ENCODE data around the gene CCR7. TPM values are rescaled to one million over a fixed set of nuclear protein-coding genes. Genes with fewer than 3 reads are reported as not detected.

Gene CCR7, protein sequence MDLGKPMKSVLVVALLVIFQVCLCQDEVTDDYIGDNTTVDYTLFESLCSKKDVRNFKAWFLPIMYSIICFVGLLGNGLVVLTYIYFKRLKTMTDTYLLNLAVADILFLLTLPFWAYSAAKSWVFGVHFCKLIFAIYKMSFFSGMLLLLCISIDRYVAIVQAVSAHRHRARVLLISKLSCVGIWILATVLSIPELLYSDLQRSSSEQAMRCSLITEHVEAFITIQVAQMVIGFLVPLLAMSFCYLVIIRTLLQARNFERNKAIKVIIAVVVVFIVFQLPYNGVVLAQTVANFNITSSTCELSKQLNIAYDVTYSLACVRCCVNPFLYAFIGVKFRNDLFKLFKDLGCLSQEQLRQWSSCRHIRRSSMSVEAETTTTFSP
- total RNA-seq (0.58 TPM), polyA plus RNA-seq (0.39 TPM)

DNA sequence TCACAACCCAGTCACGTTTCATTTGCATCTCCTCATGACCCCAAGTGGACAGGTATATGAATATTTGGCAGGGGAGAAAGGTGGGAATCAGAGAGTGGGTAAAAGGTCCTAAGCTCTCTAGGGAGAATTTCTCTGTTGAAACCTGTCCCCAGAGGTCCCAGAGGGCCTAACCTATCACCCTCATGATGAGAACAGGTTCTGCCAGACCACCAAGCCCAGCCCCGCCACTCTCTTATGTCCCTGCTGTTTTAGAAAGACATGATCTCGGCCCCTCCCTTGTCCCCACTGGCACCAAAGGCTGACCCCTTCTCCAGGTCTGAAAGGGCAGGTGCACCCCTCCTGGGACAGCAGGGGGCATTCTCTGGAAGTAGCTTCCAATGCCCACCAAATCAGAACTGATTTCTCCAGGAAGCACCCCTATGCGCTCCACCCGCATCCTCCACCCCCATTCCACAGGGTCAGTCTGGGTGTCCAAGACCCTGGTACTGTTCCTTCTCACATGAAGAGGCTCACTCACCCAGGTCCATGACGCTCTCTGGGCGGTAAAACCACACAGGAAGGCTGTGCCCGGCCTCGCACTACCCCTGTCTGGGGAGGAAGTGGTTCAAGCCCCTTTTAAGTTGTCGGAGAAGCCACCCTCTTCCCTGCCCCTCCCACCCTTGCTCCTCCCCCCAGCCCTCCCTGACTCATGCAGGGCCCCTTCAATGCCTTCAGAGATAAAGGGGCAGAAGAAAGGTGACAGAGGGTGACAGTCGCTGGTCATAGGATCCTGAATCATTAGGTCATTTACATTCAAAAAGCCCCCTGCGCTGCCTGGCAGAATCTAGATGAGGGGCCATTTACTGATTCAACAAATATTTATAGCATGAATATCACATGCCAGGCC lies at the start of gene CCR7:
TSS of gene CCR7 (minus strand) at position 590 of the 886 bp plus-strand sequence. CDS start at position 527, 63 bp downstream.
- Histone ChIP-seq H3K36me3 (ENCODE audit: insufficient read depth) (no peaks in the 10 kb centered on the region), H3K4me3 (ENCODE audit: low read depth, low read length) (no peak within 1 kb of the TSS), H3K4me1 (ENCODE audit: insufficient read depth) (no peaks in the 10 kb centered on the region), H3K27ac (ENCODE audit: low read depth) (no peak within 1 kb of the TSS)
- 55% methylated on average over 12 of the region's 12 CpGs for WGBS
- DNase-seq (ENCODE audit: extremely low spot score): no peak

DNA sequence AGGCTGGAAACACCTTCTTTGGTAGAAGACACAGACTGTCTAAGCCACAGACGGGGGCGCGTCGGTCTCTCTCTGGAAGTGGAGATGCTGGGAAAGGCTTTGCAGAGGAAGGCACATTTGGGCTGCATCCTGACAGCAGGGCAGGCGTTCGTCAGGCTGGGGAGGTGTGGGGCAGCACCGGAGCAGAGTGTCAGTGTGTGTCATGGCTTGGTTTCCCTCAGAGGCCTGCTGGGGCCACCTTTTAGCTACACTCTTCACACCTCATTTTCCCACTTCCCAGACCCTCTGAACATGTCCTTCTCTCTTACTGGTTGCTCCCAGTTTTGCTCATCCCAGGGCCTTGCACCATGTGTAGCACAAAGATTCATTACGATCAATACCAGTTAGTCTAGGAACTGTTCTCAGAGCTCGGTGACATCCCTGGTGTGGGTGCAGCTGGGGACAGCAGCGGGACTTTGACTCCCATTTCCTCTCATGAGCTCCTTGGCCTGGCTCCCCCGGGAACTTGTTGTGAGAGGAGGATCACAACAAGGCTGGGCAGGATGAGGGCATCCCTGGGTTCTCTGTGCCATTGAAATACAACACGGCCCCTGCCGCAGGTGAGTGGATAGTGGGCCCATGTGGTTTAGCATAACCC lies 49.3 kb upstream of the CCR7 start:
- DNase-seq (ENCODE audit: extremely low spot score): no peak
- no peaks in the 10 kb centered on the region for H3K36me3 ChIP-seq (ENCODE audit: insufficient read depth)
- H3K4me3 ChIP-seq (ENCODE audit: low read depth, low read length): no peak overlapping the region
- no peak overlapping the region for H3K27ac ChIP-seq (ENCODE audit: low read depth)
- H3K4me1 ChIP-seq (ENCODE audit: insufficient read depth): no peaks in the 10 kb centered on the region
- WGBS: 84% methylated on average over 13 of the region's 13 CpGs

- Histone ChIP-seq H3K4me3 (ENCODE audit: low read depth, low read length) (no peak overlapping the region), H3K36me3 (ENCODE audit: insufficient read depth) (no peaks in the 10 kb centered on the region), H3K27ac (ENCODE audit: low read depth) (no peak overlapping the region), H3K4me1 (ENCODE audit: insufficient read depth) (no peaks in the 10 kb centered on the region)
- DNase-seq (ENCODE audit: extremely low spot score): no peak
- WGBS: 85% methylated on average over 5 of the region's 5 CpGs
These were observed 48.3 kb upstream of the CCR7 start for GRCh38 chr17:40613467-40614154.

- no peaks in the 10 kb centered on the region for H3K4me1 ChIP-seq (ENCODE audit: insufficient read depth)
- 75% methylated on average over 11 of the region's 11 CpGs for whole genome bisulfite sequencing
- DNase-seq (ENCODE audit: extremely low spot score): no peak
- H3K36me3 ChIP-seq (ENCODE audit: insufficient read depth): no peaks in the 10 kb centered on the region
- no peak overlapping the region for H3K27ac ChIP-seq (ENCODE audit: low read depth)
- no peak overlapping the region for H3K4me3 ChIP-seq (ENCODE audit: low read depth, low read length)
These were observed 47.5 kb upstream of the CCR7 start for GRCh38 chr17:40612599-40613244.

DNA sequence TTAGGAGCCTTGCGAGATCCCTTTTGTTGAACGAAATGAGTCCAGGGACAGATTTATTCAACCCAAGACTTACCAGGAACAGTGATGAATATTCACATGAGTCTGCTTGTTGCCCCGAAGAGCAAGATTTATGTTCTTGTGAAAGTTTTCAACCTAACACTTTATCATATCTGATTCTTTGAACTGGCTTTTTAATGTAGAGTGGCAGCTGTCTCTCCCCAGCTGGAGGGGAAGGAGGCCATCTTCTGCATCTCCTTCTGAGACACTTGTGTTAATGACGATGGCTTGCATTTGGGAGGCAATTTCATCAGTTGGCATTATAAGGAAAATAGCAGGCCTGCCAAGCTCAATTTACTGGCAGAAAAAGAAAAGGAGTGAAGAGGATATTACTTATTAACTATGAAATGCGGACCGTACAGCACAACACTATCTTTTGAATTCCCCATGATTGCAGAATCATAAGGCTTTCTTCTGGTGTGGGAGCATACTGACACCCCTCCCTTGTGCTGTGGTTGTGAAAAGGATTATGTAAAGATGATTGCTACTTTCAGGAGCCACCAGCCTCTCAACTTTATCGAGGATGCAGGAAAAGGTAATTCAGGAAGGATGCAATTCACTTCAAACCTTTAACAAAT lies 46.7 kb upstream of the CCR7 start:
- 74% methylated on average over 7 of the region's 7 CpGs for WGBS
- H3K36me3 ChIP-seq (ENCODE audit: insufficient read depth): no peaks in the 10 kb centered on the region
- no peak for DNase-seq (ENCODE audit: extremely low spot score)
- H3K27ac ChIP-seq (ENCODE audit: low read depth): no peak overlapping the region
- no peak overlapping the region for H3K4me3 ChIP-seq (ENCODE audit: low read depth, low read length)
- no peaks in the 10 kb centered on the region for H3K4me1 ChIP-seq (ENCODE audit: insufficient read depth)

GRCh38 chr17:40610359-40610758 lies 45.1 kb upstream of the CCR7 start:
- H3K4me1 ChIP-seq (ENCODE audit: insufficient read depth): no peaks in the 10 kb centered on the region
- 70% methylated on average over 2 of the region's 2 CpGs for WGBS
- DNase-seq (ENCODE audit: extremely low spot score): no peak

GRCh38 chr17:40608061-40608581 lies 42.8 kb upstream of the CCR7 start:
- no peaks in the 10 kb centered on the region for H3K36me3 ChIP-seq (ENCODE audit: insufficient read depth)
- H3K4me1 ChIP-seq (ENCODE audit: insufficient read depth): no peaks in the 10 kb centered on the region
- 78% methylated on average over 6 of the region's 6 CpGs for WGBS
- H3K4me3 ChIP-seq (ENCODE audit: low read depth, low read length): no peak overlapping the region
- no peak overlapping the region for H3K27ac ChIP-seq (ENCODE audit: low read depth)
- no peak for DNase-seq (ENCODE audit: extremely low spot score)

More at GRCh38 chr17:40610359-40610758, 45.1 kb upstream of the CCR7 start:
- Histone ChIP-seq H3K36me3 (ENCODE audit: insufficient read depth) (no peaks in the 10 kb centered on the region), H3K27ac (ENCODE audit: low read depth) (no peak overlapping the region), H3K4me3 (ENCODE audit: low read depth, low read length) (no peak overlapping the region)

- H3K27ac ChIP-seq (ENCODE audit: low read depth): no peak overlapping the region
- no peaks in the 10 kb centered on the region for H3K36me3 ChIP-seq (ENCODE audit: insufficient read depth)
- H3K4me3 ChIP-seq (ENCODE audit: low read depth, low read length): no peak overlapping the region
- WGBS: 77% methylated on average over 5 of the region's 5 CpGs
- no peak for DNase-seq (ENCODE audit: extremely low spot score)
- no peaks in the 10 kb centered on the region for H3K4me1 ChIP-seq (ENCODE audit: insufficient read depth)
These were observed 42.4 kb upstream of the CCR7 start for GRCh38 chr17:40607641-40608040.

DNA sequence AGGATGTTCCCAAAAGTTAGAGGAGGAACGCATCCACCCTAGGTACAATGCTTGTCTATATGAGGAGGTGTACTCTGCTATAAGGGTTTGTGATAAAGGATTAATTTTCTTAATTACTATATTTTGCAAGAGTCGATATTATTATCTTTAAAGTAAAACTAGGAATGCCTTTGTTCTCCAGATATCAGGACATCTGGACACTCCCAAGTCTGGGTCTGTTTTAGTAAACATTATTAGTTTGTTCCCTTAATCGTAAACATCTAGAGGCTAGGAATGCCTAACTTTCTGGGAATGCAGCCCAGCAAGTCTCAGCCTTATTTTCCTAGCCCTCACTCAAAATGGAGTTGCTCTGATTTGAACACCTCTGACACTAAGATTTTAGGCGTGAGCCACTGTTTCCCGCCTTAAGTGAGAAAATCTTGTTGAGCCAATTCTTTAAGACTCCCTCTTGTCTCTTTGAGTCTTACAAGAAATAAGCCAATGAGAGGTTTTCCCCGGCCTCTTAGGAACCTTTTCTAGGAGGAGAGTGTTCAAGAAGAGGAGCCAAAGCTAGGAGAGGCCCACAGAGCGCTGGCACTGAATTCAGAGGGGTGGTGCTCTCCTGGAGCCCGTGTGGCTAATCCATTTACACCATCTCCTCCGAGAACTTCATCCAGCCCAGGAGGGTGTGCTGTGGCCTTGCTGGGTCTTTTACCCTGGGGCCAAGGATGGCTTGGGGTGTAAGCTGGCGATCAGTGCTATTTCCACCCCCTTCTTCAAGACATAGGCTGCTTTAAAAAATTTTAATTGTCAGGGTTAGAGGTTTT lies 41.5 kb upstream of the CCR7 start:
- Histone ChIP-seq H3K4me3 (ENCODE audit: low read depth, low read length) (no peak overlapping the region), H3K4me1 (ENCODE audit: insufficient read depth) (no peaks in the 10 kb centered on the region), H3K27ac (ENCODE audit: low read depth) (peak overlapping the region; percentile 71), H3K36me3 (ENCODE audit: insufficient read depth) (no peaks in the 10 kb centered on the region)
- DNase-seq (ENCODE audit: extremely low spot score): no peak
- WGBS: 58% methylated on average over 10 of the region's 10 CpGs

GRCh38 chr17:40605306-40605705 lies 40.0 kb upstream of the CCR7 start:
- DNase-seq (ENCODE audit: extremely low spot score): no peak
- 95% methylated on average over 6 of the region's 6 CpGs for WGBS
- no peak overlapping the region for H3K4me3 ChIP-seq (ENCODE audit: low read depth, low read length)
- H3K4me1 ChIP-seq (ENCODE audit: insufficient read depth): no peaks in the 10 kb centered on the region
- H3K27ac ChIP-seq (ENCODE audit: low read depth): no peak overlapping the region
- H3K36me3 ChIP-seq (ENCODE audit: insufficient read depth): no peaks in the 10 kb centered on the region

- Histone ChIP-seq H3K4me1 (ENCODE audit: insufficient read depth) (no peaks in the 10 kb centered on the region), H3K27ac (ENCODE audit: low read depth) (no peak overlapping the region), H3K36me3 (ENCODE audit: insufficient read depth) (no peaks in the 10 kb centered on the region), H3K4me3 (ENCODE audit: low read depth, low read length) (no peak overlapping the region)
- no peak for DNase-seq (ENCODE audit: extremely low spot score)
- 90% methylated on average over 8 of the region's 8 CpGs for WGBS
These were observed 39.2 kb upstream of the CCR7 start for GRCh38 chr17:40604327-40605080.

Data from urinary bladder (tissue), 4 donors.